GM19463 (cell line): ENCODE results near the gene PRKAR2B.
"Not testable (repeated sequence)": the region's sequence is repeated elsewhere in the genome, so short reads cannot be mapped to it uniquely, and the experiment has no call there.

Experiments
- ATAC-seq: cut with Tn5 transposase; IDR thresholded peaks from one replicate; pipeline ENCODE4 v1.9.1; 2021; ENCODE audit warnings: mild to moderate bottlenecking, moderate library complexity; ENCODE audit not compliant: unreplicated experiment

The PRKAR2B gene

DNA sequence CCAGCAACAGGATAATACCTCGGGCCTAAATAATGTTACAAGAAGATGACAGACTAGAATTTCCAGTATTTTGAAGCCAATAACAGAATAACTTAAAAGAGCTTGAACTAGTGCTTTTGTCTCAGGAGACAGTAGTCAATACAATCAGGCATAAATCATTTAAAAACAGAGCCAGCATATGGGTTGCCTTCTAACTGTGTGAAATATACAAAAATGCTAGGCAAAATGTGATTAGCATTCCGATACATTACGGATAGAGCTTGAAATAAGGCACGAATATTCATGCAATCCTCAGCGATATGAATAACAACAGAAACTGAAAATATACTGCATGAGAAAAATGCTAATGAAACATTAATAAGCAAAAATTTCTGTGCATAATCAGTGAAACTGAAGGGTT, 18.3 kb upstream of the PRKAR2B start:
- ATAC-seq = no peak

DNA sequence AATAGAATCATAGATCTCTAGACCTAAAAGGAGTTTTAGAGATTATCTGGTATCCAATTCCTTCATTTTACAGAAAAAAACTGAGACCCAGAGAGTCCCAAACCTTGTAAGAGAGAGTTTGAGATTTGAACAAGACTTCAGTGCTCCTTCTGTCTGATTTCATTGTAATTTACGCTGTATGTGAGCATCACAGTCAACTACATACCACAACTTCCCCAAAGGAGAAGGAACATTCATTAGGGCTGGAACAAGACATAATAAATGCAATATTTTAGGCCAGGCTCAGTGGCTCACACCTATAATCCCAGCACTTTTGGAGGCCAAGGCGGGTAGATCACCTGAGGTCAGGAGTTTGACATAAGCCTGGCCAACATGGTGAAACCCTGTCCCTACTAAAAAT, 17.3 kb upstream of the PRKAR2B start:
- no peak for ATAC-seq

DNA sequence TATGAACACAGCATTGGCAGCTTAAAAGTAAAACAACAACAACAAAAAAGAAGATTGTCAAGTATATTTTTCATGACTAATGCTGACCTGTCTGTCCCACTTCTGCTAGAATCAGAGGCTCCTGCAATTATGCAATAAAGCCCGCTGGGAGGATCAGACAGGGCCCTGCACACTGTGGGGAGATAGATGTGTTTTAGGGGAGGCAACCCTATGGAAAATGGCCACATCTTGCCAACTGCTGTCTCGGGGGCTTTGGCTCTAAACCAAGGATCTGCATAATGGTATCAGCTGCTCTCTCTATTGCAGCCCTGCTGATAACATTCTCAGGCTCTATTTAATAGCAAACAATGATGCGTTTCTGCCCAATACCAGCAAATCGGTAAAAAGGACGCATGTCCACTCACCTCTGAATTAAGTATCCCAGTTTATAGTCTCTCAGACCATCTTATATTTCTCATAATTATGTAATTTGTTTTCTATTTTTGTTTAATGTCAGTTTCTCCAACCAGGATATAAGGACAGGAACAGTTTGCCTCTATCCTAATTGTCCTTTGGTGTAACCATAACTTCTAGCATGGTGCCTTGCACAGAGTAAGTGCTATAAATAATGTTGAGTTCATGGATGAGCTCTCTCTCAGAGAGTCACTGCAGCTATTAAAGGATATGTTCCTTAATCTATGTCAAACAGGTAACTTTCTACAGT, 15.3 kb upstream of the PRKAR2B start:
- ATAC-seq = no peak

DNA sequence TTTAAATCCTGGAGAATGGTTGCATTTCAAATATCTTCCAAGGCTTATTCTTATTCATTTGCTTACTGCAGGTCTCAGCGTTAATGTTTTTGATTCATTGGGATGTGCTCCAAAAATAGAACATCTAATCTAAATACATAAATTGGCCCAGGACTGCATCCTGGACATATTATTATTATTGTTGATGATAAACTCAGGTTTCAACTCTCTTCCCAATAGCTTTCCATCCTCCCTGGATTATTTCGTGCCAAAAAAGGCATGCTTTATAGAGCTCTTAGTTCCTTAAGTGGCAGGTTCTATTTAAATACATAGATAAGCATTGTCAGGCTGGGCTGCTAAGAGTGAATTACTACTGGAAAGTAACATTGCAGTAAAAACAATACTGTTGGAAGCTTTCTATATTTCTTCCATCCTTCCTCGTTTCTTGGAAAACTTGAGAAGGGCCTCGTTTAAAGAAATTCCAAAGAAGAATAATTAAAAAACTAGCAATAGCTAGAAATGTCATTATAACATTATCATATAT, 14.7 kb upstream of the PRKAR2B start:
- no peak for ATAC-seq

DNA sequence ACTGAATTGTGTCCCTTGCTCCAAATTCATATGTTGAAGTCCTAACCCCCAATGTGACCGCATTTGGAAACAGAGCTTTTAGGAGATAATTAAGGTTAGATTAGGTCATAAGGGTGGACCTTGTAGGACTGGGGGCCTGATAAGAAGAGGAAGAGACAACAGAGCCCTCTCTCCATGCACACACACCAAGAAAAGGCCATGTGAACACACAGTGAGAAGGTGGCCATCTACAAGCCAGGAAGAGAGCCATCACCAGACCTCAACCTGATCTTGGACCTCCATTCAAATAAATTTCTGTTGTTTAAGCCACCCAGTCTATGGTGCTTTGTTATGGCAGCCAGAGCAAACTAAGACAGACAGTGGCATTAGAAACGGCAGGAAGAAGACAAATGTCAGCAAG, 12.5 kb upstream of the PRKAR2B start:
- no peak for ATAC-seq

DNA sequence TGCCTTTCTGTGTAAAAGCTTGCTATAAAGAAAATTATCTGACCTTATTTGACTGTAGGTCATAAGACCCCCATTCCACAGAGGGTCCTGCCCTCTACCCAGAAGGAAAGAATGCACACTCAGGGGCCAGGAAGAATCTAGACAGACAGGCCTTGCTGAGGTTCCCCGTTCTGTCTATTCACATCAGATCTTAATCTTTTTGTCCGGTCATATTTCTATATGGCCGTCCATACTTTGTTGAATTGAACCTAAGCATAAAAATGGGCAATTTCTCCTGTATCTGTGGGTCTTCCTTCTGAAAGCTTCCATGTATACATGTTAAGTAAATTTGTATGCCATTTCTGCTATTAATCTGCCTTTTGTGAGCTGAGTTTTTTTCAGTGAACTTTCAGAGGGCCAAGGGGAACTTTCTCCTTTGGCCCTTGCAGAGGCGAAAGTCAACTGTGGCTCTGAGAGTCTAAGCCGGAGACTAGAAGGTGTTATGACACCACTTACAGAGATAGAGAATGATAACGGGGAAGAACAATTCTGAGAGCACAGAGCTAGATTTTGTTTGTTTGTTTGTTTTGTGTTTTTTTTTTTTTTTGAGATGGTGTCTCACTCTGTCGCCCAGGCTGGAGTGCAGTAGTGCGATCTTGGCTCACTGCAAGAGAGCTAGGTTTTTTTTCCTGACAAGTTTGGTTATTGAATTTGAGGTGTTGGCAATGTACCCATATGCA, 11.6 kb upstream of the PRKAR2B start:
- ATAC-seq = no peak

DNA sequence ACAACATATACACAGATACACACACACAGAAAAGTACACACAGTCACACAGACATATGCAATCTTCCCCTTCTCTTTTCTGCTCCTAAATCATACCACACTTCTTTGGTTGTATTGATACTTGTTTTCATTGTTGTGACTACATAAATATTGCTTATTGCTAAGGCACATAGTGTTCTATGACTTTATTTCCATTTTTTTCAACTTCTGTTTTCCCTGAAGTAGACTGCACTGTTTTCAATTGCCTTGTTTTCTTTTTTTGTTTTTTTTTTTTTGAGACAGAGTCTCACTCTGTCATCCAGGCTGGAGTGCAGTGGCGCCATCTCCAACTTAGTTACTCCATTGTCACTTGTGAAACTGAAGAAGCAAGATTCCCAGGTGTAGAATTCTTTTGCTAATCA, 10.0 kb upstream of the PRKAR2B start:
- ATAC-seq = no peak

DNA sequence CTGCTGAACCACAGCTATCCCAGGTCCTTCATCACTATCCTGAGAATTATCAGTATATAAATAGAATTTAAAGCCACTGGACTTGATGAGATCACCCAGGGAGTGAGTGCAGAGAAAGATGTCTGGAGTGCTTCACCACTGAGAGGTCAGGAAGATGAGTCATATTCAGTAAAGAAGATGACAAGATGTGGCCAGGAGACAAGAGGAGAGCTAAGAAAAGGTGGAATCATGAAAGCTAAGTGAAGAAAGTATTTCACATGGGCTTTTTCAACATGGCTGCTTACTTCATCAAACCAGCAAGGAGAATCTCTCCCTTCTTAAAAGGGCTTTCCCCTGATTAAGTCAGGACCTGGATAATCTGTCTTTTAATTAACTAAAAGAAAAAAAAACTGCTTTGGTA, 9.1 kb upstream of the PRKAR2B start:
- ATAC-seq = no peak

DNA sequence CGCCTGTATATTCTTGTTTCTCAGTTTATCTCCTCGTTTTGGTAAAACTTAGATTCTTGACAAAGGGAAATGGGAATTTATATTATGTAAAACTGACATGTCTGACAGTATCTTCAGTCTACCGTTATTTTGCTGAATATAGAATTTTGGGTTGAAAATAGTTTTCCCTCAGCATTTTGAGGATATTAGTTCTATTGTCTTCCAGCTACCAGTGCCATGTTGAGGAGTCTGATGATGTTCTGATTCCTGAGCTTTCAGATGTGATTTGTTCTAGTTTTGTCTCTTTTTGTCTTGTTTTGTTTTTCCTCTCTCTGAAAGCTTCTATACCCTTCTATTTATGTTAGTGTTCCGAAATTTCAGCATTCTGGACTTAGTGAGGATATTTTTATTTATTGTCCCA, 8.0 kb upstream of the PRKAR2B start:
- ATAC-seq = no peak

DNA sequence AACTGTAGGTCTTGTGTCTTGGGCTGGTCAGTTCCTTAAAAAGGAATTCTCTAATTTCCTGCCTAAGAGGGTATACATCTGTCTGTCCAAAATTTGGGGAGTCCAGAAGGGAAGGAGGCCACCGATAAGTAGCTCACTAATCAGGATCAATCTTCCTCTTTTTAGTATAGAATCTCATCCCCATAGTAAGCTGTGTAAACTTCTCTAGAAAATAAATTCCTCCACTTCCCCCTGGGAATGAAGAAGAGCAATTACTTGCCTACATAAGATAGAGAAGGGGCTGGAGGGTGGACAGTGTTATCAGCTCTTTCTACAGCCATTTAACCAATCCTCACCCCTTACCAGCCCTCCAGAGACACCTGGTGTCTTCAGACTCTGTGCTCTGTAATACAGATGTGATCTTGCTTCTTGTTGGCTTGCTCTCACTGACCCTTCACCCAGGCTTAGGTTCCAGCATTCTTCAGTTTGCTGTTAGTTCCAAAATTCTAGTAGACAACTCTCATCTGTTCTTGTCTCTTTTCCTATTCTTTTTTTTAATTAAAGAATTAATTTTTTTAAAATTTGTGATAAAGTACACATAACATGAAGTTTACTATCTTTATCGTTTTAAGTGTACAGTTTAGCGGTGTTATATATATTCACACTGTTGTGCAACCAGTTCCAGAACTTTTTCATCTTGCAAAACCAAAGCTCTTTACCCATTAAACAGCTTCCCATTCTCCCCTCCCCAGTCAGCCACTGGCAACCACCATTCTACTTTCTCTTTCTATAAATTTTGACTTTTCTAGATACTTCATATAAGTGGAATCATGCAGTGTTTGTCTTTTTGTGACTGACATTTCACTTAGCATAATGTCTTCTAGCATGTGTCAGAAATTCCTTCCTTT, 6.5 kb upstream of the PRKAR2B start:
- ATAC-seq = no peak

DNA sequence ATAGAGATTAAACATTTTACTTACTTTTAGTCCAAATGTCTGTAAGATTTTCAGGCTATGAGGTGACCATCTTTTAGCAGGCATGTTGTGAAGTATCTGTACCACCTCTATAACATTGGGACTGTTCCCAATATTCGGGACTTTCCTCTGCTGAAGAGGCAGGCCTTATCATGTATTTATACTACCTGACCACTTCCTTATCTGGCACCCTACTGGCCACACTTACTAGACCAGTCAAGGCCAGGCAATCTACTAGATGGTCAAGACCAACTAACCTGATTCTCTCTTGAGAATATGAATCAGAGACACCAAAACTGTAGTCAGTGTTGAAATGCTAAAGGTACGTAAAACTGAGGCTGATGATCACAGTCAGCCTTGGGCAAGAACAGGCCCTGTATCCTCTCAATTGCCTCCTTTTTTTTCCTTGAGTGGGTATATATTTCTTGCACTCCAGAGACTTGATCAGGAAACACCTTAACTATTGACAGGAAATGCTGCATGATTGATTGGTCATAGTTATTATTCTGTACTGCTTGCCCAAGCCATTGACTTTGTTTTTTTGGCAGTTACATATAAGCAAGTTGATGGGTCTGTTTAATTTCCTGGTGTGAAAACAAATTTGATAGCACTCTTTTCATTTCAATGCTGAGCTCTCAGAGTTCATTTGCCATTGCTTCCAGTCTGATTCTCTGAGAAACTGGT, 5.2 kb upstream of the PRKAR2B start:
- no peak for ATAC-seq

DNA sequence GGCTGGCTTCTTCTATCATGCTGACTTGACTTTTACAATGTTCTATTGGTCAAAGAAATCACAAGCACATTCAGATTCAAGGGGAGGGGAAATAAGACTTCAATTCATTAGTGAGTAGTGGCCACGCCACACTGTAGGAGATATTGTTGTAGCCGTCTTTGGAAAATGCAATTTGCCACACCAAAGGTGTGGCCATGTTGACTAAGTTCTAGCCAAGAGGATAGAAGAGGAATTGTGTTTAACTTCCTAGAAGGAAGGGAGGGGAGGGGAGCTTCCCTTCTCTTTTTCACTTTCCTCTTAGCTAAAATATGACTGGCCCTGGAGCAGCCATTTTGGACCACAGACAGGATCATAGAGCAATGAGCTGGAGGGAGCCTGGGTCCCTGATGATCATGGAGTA, 3.4 kb upstream of the PRKAR2B start:
- no peak for ATAC-seq

DNA sequence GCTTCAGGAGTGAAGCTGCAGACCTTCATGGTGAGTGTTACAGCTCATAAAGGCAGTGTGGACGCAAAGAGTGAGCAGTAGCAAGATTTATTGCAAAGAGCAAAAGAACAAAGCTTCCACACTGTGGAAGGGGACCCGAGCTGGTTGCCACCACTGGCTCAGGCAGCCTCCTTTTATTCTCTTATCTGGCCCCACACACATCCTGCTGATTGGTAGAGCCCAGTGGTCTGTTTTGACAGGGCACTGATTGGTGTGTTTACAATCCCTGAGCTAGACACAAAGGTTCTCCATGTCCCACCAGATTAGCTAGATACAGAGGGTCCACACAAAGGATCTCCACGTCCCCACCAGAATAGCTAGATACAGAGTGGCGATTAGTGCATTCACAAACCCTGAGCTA, 2.7 kb upstream of the PRKAR2B start:
- not testable (repeated sequence) for ATAC-seq

DNA sequence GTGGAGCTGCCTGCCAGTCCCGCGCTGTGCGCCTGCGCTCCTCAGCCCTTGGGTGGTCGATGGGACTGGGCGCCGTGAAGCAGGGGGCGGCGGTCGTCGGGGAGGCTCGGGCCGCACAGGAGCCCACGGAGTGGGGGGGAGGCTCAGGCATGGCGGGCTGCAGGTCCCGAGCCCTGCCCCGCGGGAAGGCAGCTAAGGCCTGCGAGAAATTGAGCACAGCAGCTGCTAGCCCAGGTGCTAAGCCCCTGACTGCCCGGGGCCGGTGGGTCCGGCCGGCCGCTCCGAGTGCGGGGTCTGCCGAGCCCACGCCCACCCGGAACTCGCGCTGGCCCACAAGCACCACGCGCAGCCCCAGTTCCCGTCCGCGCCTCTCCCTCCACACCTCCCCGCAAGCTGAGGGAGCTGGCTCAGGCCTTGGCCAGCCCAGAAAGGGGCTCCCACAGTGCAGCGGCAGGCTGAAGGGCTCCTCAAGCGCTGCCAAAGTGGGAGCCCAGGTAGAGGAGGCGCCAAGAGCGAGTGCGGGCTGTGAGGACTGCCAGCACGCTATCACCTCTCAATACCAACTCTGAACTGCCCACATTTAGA, 2.1 kb upstream of the PRKAR2B start:
- ATAC-seq = not testable (repeated sequence)

DNA sequence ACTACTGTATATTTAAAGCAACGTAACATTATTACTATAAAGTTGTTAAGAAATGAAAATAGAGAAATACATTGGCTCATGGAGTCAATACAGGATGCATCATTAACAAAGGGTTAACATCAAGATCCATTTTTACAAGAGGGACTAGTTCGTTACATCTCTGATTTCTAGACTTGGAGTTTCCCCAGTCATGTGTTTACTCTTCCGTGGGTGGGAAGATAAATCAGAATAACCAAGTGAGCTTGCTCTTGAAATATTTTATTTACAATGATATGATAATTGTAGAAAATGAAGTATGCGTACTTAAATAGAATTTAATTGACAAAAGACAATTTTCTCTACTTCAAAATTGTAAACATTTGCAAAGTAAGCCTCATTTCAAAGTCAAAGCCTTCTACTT, 1.0 kb upstream of the PRKAR2B start:
- no peak for ATAC-seq

DNA sequence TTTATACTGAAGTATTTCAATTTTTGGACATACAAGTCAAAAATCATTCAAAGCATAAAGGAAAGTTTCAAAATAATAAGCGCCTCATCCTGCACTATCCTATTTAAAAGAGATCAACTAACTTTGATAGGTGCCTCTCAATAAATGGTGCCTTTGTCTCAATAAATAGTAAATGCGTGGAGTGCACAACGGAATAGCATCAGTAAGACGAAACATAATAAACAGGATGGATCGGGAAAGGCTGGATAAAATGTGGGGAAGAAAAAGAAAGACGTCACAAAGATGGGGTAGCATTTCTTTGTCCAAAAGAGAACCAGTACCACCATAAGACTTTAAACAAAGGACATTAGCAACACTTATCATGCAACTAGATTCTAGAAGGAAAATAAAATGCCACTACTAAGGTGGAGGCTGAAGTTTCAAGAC, 571 bp upstream of the PRKAR2B start:
- ATAC-seq = no peak

DNA sequence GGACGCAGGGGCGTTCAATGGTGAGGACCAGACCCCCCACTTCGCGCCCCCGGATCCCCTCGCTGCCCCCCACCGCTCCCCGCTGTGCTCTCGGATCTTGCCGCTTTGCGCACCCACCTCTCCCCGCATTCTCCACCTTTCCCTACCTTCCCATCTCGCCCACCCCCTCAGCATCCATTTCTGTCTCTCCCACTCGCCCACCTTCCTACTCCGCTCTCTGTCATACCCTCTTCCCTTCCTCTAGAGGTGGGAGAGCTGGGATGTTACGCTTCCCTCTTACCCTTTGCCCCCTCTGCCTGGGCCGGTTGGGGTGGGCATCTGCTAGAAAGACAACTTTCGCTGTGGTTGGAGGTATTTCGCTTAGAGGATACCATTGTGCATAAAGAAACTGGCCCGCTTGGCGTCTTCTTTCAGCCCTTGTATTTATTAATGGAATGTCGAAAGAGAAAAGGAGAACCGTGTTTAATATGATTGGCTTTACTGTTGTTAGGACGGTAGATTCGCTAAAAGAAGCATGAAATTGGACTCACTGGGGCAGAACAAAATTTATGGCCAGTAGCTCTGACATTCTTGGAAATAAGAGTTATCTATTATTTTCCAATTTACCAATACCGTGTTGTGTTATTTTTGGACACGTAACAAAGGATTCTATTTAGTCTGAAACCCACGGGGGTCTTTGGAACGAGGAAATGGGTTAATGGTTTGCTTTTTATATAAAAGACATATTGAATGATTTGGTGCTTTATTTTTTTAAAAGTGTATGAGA, 873 bp downstream of the PRKAR2B start:
- no peak for ATAC-seq

DNA sequence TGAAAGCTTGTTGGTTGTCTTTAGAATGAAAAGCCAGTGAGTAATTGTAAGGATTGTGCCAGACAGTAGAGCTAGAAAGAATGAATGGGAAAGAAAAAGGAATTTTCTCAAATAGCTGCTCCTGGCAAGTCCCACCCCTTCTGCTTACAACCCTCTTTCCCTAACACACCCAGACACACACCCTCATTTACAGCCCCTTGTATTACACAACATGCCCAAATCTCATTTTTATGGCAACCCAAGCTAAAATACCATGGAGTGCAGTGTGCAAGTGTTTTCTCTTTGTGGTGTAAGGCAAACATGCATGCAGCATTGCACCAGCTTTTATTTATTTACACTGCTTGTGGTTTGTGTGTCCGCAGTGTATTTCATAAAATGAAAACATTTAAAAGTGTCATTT, 1.5 kb downstream of the PRKAR2B start:
- no peak for ATAC-seq

DNA sequence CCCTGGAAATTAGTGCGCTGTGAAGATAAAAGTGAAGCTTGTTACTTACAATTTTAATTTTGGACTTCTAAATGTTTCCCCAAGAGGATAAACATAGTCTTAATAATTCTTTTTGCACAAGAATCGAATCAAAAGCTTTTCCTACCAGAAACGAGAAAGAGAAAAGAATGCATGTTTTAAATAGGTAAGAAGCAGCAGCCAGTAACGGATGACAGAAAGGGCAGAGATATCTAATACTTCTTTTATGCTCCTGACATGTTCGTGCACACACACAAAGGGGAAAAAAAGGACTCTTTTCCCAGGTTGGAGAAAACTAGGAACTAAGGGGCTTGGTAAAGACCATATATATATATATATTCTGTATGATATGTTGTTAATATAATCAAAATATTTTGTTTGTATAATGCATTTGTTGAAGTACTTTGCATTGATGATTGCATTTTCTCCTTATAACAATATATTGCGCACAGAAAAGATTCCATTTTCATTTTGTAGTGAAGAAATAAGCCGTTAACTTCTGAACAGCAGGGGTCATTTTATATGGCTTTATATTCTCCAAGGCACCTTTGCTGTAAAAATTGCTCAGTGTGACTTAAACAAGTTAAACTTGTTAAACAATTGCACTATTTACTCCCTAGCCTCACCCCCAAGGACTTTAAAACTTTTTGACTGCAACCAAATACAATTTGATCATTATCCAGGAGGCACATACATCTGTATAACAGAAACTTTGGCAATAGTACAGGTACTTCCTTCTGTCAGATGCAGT, 2.2 kb downstream of the PRKAR2B start:
- ATAC-seq = no peak
